SK-N-SH treated with all-trans-retinoic acid at 6 μM for 48 hours (cell line): Measurements from ENCODE around the gene IDUA.

Source experiments
- ATAC-seq: fragments of 200-7000 bp; cut with Tn5 transposase; 3 replicates; pipeline ENCODE4 v1.9.1; 2020; ENCODE audit warnings: mild to moderate bottlenecking, moderate library complexity
- ARNTL ChIP-seq: fragments of 450-650 bp; formaldehyde crosslinking; IDR thresholded peaks from 2 replicates; pipeline ENCODE4 v1.5.0; 2020; ENCODE audit warnings: low read depth, mild to moderate bottlenecking, moderate library complexity, borderline replicate concordance
- BACH2 ChIP-seq: fragments of 250-450 bp; sonication (Bioruptor Pico); IDR thresholded peaks from 2 replicates; pipeline ENCODE4 v1.9.0; 2021; ENCODE audit warnings: mild to moderate bottlenecking, borderline replicate concordance
- CSDC2 ChIP-seq: fragments of 250-450 bp; sonication (Bioruptor Pico); IDR thresholded peaks from 2 replicates; pipeline ENCODE4 v1.5.0; 2020; ENCODE audit warnings: mild to moderate bottlenecking, moderate library complexity
- ESRRG ChIP-seq: fragments of 250-450 bp; sonication (Bioruptor Pico); IDR thresholded peaks from 2 replicates; pipeline ENCODE4 v1.6.1; 2021; ENCODE audit warnings: mild to moderate bottlenecking
- ISL1 ChIP-seq: fragments of 250-450 bp; sonication (Bioruptor Pico); IDR thresholded peaks from 2 replicates; pipeline ENCODE4 v2.1.2; 2022; ENCODE audit warnings: mild to moderate bottlenecking, moderate library complexity
- OSR1 ChIP-seq: fragments of 250-450 bp; sonication (Bioruptor Pico); IDR thresholded peaks from 2 replicates; pipeline ENCODE4 v1.8.0; 2022; ENCODE audit warnings: moderate library complexity, mild to moderate bottlenecking, inconsistent platforms
- PPARA ChIP-seq: fragments of 250-450 bp; sonication (Bioruptor Pico); IDR thresholded peaks from 2 replicates; pipeline ENCODE4 v1.5.0; 2020; ENCODE audit warnings: mild to moderate bottlenecking, borderline replicate concordance
- RARB ChIP-seq: fragments of 250-450 bp; sonication (Bioruptor Pico); IDR thresholded peaks from 2 replicates; pipeline ENCODE4 v1.8.0; 2021; ENCODE audit warnings: mild to moderate bottlenecking, moderate library complexity
- TCF4 ChIP-seq: fragments of 250-450 bp; sonication (Bioruptor Pico); IDR thresholded peaks from 2 replicates; pipeline ENCODE4 v1.8.0; 2021; ENCODE audit warnings: mild to moderate bottlenecking, moderate library complexity, borderline replicate concordance
- TOX ChIP-seq: fragments of 250-450 bp; sonication (Bioruptor Pico); IDR thresholded peaks from 2 replicates; pipeline ENCODE4 v1.8.0; 2021; ENCODE audit warnings: mild to moderate bottlenecking, moderate library complexity, borderline replicate concordance
- ZC3H10 ChIP-seq: fragments of 250-450 bp; sonication (Bioruptor Pico); IDR thresholded peaks from 2 replicates; pipeline ENCODE4 v1.5.1; 2021; ENCODE audit warnings: mild to moderate bottlenecking, moderate library complexity
- ZFP30 ChIP-seq: fragments of 450-650 bp; formaldehyde crosslinking; IDR thresholded peaks from 2 replicates; pipeline ENCODE4 v1.5.0; 2022; ENCODE audit warnings: mild to moderate bottlenecking, moderate library complexity
- ZNF565 ChIP-seq: fragments of 450-650 bp; formaldehyde crosslinking; conservative IDR thresholded peaks from 2 replicates; pipeline ENCODE4 v1.5.0; 2020; ENCODE audit warnings: low read depth, mild to moderate bottlenecking, moderate library complexity
- ZNF70 ChIP-seq: fragments of 450-650 bp; formaldehyde crosslinking; IDR thresholded peaks from 2 replicates; pipeline ENCODE4 v1.5.0; 2020; ENCODE audit warnings: mild to moderate bottlenecking, moderate library complexity
- ZNF8 ChIP-seq: fragments of 450-650 bp; formaldehyde crosslinking; IDR thresholded peaks from 2 replicates; pipeline ENCODE4 v1.5.0; 2020; ENCODE audit warnings: mild to moderate bottlenecking, moderate library complexity
- TF ChIP-seq, protein P1 (sequence below): fragments of 250-450 bp; sonication (Bioruptor Pico); IDR thresholded peaks from 2 replicates; pipeline ENCODE4 v1.5.0; 2020; ENCODE audit warnings: mild to moderate bottlenecking, moderate library complexity
- TF ChIP-seq, protein P2 (sequence below): fragments of 250-450 bp; sonication (Bioruptor Pico); IDR thresholded peaks from 2 replicates; pipeline ENCODE4 v1.5.1; 2021; ENCODE audit warnings: mild to moderate bottlenecking, moderate library complexity
- TF ChIP-seq, protein P3 (sequence below): fragments of 250-450 bp; sonication (Bioruptor Pico); IDR thresholded peaks from 2 replicates; pipeline ENCODE4 v1.8.0; 2021; ENCODE audit warnings: low read depth, mild to moderate bottlenecking, moderate library complexity, borderline replicate concordance
- TF ChIP-seq, protein P4 (sequence below): fragments of 250-450 bp; sonication (Bioruptor Pico); IDR thresholded peaks from 2 replicates; pipeline ENCODE4 v1.5.1; 2020; ENCODE audit warnings: low read depth, mild to moderate bottlenecking, moderate library complexity

IDUA gene

DNA sequence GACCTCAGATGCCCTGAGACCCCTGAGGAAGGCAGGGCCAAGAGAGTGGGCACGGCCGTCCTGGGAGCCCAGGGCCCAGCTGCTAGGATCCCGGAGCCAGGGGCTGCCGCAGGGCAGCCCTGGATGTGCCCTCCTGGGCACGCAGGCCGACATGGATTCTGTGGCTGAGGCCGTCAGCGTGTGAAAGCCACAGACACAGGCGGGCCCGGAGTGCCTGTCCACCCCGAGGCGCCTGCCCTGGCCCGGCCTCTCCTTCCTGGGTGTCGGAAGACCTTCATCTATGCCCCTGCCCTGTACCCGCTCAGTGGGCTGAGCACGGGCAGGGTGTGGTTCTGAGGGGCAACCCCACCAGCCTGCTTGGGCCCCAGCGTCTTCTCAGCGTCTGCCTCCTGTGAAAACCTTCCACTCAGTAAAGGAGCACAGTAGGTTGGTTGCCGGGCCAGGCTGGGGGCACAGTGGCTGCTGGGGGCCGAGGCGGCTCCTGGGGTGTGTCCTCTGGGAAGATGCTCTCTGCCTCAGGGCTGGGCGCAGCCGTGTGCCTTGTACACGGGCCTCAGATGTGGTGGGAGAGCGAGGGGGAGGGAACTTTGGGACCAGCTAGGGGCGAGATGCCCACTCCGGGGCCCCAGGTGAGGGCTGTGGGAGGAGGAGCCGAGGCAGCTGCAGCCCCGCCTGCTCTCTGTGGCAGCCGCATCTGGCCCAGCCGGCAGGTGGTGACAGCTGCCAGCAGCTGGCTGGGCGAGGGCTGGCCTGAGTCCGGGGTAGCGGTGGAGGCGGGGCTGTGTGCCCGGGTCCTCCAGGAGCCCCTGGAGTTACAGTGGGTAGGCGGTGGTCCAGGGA lies 45.3 kb downstream of the IDUA start (continued):
- TF ChIP-seq, protein P1, sequence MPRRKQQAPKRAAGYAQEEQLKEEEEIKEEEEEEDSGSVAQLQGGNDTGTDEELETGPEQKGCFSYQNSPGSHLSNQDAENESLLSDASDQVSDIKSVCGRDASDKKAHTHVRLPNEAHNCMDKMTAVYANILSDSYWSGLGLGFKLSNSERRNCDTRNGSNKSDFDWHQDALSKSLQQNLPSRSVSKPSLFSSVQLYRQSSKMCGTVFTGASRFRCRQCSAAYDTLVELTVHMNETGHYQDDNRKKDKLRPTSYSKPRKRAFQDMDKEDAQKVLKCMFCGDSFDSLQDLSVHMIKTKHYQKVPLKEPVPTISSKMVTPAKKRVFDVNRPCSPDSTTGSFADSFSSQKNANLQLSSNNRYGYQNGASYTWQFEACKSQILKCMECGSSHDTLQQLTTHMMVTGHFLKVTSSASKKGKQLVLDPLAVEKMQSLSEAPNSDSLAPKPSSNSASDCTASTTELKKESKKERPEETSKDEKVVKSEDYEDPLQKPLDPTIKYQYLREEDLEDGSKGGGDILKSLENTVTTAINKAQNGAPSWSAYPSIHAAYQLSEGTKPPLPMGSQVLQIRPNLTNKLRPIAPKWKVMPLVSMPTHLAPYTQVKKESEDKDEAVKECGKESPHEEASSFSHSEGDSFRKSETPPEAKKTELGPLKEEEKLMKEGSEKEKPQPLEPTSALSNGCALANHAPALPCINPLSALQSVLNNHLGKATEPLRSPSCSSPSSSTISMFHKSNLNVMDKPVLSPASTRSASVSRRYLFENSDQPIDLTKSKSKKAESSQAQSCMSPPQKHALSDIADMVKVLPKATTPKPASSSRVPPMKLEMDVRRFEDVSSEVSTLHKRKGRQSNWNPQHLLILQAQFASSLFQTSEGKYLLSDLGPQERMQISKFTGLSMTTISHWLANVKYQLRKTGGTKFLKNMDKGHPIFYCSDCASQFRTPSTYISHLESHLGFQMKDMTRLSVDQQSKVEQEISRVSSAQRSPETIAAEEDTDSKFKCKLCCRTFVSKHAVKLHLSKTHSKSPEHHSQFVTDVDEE (CRISPR knock-in tag), result no peak
- TF ChIP-seq ZFP30 (CRISPR knock-in tag), result no peak
- TF ChIP-seq, all 23 proteins: peak for 0

DNA sequence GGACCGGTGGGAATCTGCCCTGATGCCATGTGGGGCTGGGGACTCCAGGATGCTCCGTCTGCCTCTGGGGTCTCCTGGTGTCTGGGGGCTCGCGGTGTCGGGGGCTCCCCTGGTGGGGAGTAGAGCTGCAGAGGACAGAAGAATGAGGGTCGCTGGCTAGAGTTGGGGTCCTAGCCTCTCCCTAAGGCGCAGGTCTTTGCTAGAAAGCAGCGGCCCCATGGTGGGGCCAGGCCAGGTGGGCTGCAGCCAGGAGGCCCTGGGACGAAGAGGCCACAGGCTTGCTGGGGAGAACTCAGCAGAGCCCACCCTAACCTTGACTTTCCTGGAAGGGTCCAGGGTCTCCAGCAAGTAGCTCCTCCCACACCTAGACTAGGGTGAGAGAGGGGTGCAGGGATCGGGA lies 46.0 kb downstream of the IDUA start:
- no peak for ATAC-seq
- no peak for TF ChIP-seq PPARA (CRISPR knock-in tag)
- TF ChIP-seq RARB, result no peak
- TF ChIP-seq, protein P2, sequence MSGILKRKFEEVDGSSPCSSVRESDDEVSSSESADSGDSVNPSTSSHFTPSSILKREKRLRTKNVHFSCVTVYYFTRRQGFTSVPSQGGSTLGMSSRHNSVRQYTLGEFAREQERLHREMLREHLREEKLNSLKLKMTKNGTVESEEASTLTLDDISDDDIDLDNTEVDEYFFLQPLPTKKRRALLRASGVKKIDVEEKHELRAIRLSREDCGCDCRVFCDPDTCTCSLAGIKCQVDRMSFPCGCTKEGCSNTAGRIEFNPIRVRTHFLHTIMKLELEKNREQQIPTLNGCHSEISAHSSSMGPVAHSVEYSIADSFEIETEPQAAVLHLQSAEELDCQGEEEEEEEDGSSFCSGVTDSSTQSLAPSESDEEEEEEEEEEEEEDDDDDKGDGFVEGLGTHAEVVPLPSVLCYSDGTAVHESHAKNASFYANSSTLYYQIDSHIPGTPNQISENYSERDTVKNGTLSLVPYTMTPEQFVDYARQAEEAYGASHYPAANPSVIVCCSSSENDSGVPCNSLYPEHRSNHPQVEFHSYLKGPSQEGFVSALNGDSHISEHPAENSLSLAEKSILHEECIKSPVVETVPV (CRISPR knock-in tag), result no peak
- TF ChIP-seq ISL1 (CRISPR knock-in tag), result no peak
- TF ChIP-seq, protein P1 (CRISPR knock-in tag), result no peak
- no peak for TF ChIP-seq TCF4 (CRISPR knock-in tag)
- TF ChIP-seq TOX (CRISPR knock-in tag), result no peak
- TF ChIP-seq ARNTL (CRISPR knock-in tag), result no peak
- no peak for TF ChIP-seq ZNF565
- TF ChIP-seq CSDC2 (CRISPR knock-in tag), result no peak
- no peak for TF ChIP-seq ESRRG (CRISPR knock-in tag)
- no peak for TF ChIP-seq ZNF8
- TF ChIP-seq, protein P3, sequence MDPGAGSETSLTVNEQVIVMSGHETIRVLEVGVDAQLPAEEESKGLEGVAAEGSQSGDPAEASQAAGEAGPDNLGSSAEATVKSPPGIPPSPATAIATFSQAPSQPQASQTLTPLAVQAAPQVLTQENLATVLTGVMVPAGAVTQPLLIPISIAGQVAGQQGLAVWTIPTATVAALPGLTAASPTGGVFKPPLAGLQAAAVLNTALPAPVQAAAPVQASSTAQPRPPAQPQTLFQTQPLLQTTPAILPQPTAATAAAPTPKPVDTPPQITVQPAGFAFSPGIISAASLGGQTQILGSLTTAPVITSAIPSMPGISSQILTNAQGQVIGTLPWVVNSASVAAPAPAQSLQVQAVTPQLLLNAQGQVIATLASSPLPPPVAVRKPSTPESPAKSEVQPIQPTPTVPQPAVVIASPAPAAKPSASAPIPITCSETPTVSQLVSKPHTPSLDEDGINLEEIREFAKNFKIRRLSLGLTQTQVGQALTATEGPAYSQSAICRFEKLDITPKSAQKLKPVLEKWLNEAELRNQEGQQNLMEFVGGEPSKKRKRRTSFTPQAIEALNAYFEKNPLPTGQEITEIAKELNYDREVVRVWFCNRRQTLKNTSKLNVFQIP, result no peak
- no peak for TF ChIP-seq OSR1 (CRISPR knock-in tag)
- TF ChIP-seq, protein P4, sequence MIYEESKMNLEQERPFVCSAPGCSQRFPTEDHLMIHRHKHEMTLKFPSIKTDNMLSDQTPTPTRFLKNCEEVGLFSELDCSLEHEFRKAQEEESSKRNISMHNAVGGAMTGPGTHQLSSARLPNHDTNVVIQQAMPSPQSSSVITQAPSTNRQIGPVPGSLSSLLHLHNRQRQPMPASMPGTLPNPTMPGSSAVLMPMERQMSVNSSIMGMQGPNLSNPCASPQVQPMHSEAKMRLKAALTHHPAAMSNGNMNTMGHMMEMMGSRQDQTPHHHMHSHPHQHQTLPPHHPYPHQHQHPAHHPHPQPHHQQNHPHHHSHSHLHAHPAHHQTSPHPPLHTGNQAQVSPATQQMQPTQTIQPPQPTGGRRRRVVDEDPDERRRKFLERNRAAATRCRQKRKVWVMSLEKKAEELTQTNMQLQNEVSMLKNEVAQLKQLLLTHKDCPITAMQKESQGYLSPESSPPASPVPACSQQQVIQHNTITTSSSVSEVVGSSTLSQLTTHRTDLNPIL (CRISPR knock-in tag), result no peak

DNA sequence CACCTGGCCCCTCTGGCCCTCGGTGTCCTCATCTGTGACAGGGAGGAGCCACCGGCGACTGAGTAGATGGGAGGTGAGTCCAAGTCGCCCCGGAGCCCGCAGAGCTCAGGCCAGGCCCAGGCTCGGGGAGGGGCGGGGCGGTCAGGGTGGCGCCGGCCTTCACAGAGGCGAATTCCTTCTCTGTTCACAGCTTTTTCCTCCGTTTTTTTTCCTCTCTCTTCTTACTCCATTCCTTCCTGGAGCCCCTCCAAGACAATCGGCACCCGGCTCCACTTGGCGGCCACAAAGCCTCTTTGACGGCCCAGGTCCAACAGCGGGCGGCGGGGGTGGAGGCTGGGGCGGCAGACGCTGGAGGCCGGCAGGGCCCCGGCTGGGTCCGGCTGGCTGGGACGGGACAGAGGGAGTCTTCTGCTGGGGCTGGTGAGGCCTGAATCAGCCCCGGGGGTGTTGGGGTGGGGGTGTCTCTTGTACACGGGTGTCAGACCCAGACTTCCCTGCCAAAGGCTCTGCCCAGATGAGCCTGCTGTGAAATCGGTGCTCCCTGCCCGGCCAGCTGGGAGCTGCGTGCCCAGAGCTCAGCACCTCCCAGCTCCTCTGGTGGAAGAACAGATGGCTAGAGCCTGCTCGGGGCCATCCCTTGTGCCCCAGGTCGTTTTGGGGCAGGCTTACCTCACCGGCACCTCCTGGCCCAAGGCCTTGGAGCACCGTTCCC lies 47.2 kb downstream of the IDUA start:
- TF ChIP-seq, protein P3, result no peak
- TF ChIP-seq ZNF565 (no peak), ZNF70 (CRISPR knock-in tag) (no peak), BACH2 (CRISPR knock-in tag) (no peak), PPARA (CRISPR knock-in tag) (no peak), ESRRG (CRISPR knock-in tag) (no peak), ZC3H10 (CRISPR knock-in tag) (no peak)
- ATAC-seq, result no peak
